ENCODE data around the gene ZNF497. TPM values are rescaled to one million over a fixed set of nuclear protein-coding genes. Genes with fewer than 3 reads are reported as not detected.

ZNF497 gene
- total and polyA plus RNA-seq, 10 of the 15 experiments (the other 5 are each of a cell fraction or from before 2014, with no cell fraction given) = 0.09 to 0.82 (median 0.28) TPM

DNA sequence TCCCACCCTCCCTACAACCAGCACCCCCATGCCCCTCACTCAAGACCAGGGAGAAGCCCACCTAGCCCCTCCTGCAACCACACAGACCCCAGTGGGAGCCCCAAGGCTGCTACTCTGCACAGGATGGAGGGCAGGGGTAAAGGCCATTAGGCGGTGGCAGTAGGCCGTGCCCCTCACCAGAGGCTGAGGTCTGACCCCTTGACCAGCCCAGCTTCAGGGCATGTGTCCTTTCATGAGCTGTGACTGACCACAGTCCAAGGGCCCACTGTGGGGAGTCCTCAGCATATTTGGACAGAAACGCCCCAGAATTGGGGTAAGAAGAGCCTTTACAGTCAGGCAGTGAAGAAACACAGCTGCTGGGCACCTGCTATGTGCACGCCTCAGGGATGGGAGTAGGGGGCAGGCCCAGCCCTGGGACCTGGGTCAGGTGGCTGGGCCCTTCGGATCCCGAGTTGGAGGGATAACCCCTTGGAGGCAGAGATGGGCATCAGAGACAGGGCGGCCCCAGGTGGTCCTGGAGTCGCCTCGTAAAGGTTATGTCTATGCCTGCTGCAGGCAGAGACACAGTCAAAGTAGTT, 22.9 kb upstream of the ZNF497 start:
- no TSS peak for BruUV-seq (replicated peaks)
- 38% methylated on average over 9 of the region's 9 CpGs for WGBS (ENCODE audit: insufficient coverage, insufficient replicate concordance, low lambda C conversion rate, missing lambda C conversion rate)
- Histone ChIP-seq H3K36me3 (ENCODE audit: control insufficient read depth in 2 of 2, insufficient read depth in 2 of 2, low read length in 1 of 2) (peaks cover 0 to 8% of the 10 kb centered on the region in 2 experiments; a peak in 2 of 4 replicates), H4K20me1 (ENCODE audit: control insufficient read depth, insufficient read depth) (no peaks in the 10 kb centered on the region), H2AFZ (ENCODE audit: control insufficient read depth, low read depth, low read length) (no peak overlapping the region; the same call in 1 of the 2 replicates), H3K9me3 (replicated peaks; ENCODE audit: control insufficient read depth, insufficient read depth, low read length) (no peaks in the 10 kb centered on the region), H3K79me2 (ENCODE audit: control insufficient read depth, insufficient read depth, low read length) (peaks cover 39% of the 10 kb centered on the region), H3K4me3 (peak overlapping the region; percentile 79), H3K27me3 (replicated peaks in 1 of 2; ENCODE audit: control insufficient read depth in 2 of 2, insufficient read depth in 2 of 2, low read length in 1 of 2) (no peaks in the 10 kb centered on the region), H3K4me1 (ENCODE audit: control insufficient read depth, insufficient read depth, low read length) (peaks cover 15% of the 10 kb centered on the region), H3K9ac (ENCODE audit: control insufficient read depth, insufficient read depth, low read length) (peak overlapping the region; percentile 96), H3K27ac (ENCODE audit: control insufficient read depth, insufficient read depth) (peak overlapping the region; percentile 97), H3K4me2 (ENCODE audit: control insufficient read depth, insufficient read depth) (peak overlapping the region; percentile 85)
- intact Hi-C loops (cut with micrococcal nuclease; ENCODE audit: unreplicated experiment) = no loop called here
- TF ChIP-seq TCF3 (IDR thresholded peaks at IDR 0.05; ENCODE audit: borderline replicate concordance, insufficient read depth, low read depth, low read length) = 0 out of 2 replicates have a peak, but pooled peaks have one; percentile 30
- no peak for TF ChIP-seq CREM (IDR thresholded peaks at IDR 0.05; ENCODE audit: low read depth)
- TF ChIP-seq NRF1 (conservative IDR thresholded peaks at IDR 0.05; ENCODE audit: low read depth, low read length) = no peak
- TF ChIP-seq SMARCA5 (IDR thresholded peaks at IDR 0.05) = no peak
- no peak for TF ChIP-seq MEF2B (IDR thresholded peaks at IDR 0.05; ENCODE audit: partially characterized antibody, poor library complexity, severe bottlenecking)
- TF ChIP-seq ZNF274 (IDR thresholded peaks at IDR 0.05; ENCODE audit: insufficient read depth, insufficient read length) = no peak
- no peak for TF ChIP-seq ZNF384 (IDR thresholded peaks at IDR 0.05; ENCODE audit: borderline replicate concordance, low read depth, low read length)
- ATAC-seq (no peak), DNase-seq (ENCODE audit: low read depth, low spot score) (no peak), FAIRE-seq (no peak)
- ChIA-PET POLR2A (interaction anchor here (0.6 to 1.5 kb wide), 4 partner anchors 9 to 489 kb away, joined by 3 to 4 read pairs (median 4); no protein-coding TSS in a partner anchor), RAD21 (ENCODE audit: unreplicated experiment) (interaction anchor here (1.0 kb wide), 1 partner anchor 23 kb away, joined by 3 read pairs; no protein-coding TSS in a partner anchor), CTCF (interaction anchor here (1.5 kb wide), 1 partner anchor 135 kb away, joined by 5 read pairs; the partner anchor contains the start of gene ZBTB45), SMC1A (ENCODE audit: uncharacterized antibody, unreplicated experiment) (interaction anchor here (1.5 kb wide), 1 partner anchor 21 kb away, joined by 3 read pairs; no protein-coding TSS in a partner anchor)
- in situ Hi-C loops (cut with MboI) = no loop called here

Measured in GM12878 (cell line).